Transverse colon (tissue), 4 donors: ENCODE data around the gene DCANP1.

Source experiments
- CTCF ChIP-seq, 5 experiments: fragments of 200-600 bp in 3 of 5; fragments of 450-650 bp in 2 of 5; sonication (generic) in 3 of 5; IDR thresholded peaks; 1 replicate in 2 of 5; 2 replicates in 3 of 5; pipeline ENCODE4 v1.5.1; 2016 to 2017; ENCODE audit warnings: antibody characterized with exemption in 5 of 5, inconsistent platforms in 3 of 5, mild to moderate bottlenecking in 2 of 5, moderate library complexity in 1 of 5
- EP300 ChIP-seq: sonication (generic); formaldehyde crosslinking; IDR thresholded peaks from one replicate; pipeline ENCODE4 v1.6.1; 2017; ENCODE audit warnings: antibody characterized with exemption, low read depth
- POLR2A ChIP-seq: fragments of 450-650 bp; IDR thresholded peaks from one replicate; pipeline ENCODE4 v1.6.1; 2016; ENCODE audit warnings: antibody characterized with exemption, mild to moderate bottlenecking, moderate library complexity
- POLR2AphosphoS5 ChIP-seq, 3 donors: sonication (generic); formaldehyde crosslinking; IDR thresholded peaks; one replicate each; pipeline ENCODE4 v1.6.1; 2016; ENCODE audit warnings: antibody characterized with exemption in 3 of 3

GRCh38 chr5:135430135-135430437, 17.1 kb downstream of the DCANP1 start:
- TF ChIP-seq CTCF (IDR thresholded peaks at IDR 0.05) (no peak), POLR2A (no peak), EP300 (no peak), POLR2AphosphoS5 (IDR thresholded peaks at IDR 0.05) (no peak)
